Hepatocyte (in vitro differentiated cells): ENCODE results near the gene GTPBP2.

Source experiments
- CTCF ChIP-seq: fragments of 200-600 bp; sonication (generic); IDR thresholded peaks from 2 replicates; pipeline ENCODE4 v1.5.1; 2016; ENCODE audit warnings: antibody characterized with exemption, mild to moderate bottlenecking; ENCODE audit not compliant: poor library complexity
- EZH2 ChIP-seq: fragments of 200-600 bp; sonication (generic); IDR thresholded peaks from 2 replicates; pipeline ENCODE4 v1.6.1; 2016; ENCODE audit warnings: antibody characterized with exemption, mild to moderate bottlenecking, borderline replicate concordance

GRCh38 chr6:43670623-43670986 lies 41.5 kb upstream of the GTPBP2 start:
- TF ChIP-seq CTCF = no peak
- TF ChIP-seq EZH2 = no peak
